HG02840 (cell line): ENCODE data around the gene GPR137.

Experiments
- ATAC-seq: cut with Tn5 transposase; IDR thresholded peaks from one replicate; pipeline ENCODE4 v1.9.1; 2021; ENCODE audit warnings: mild to moderate bottlenecking, moderate library complexity, moderate number of reproducible peaks; ENCODE audit not compliant: unreplicated experiment, low FRiP score

The GPR137 gene

GRCh38 chr11:64263021-64263946 is 22.4 kb upstream of the GPR137 start:
- ATAC-seq: no peak

- no peak for ATAC-seq
Measured at GRCh38 chr11:64263947-64264317, 21.7 kb upstream of the GPR137 start.

- ATAC-seq: no peak
Measured at GRCh38 chr11:64264371-64264852, 21.2 kb upstream of the GPR137 start.

- ATAC-seq: no peak
Measured at GRCh38 chr11:64265176-64266160, 20.2 kb upstream of the GPR137 start.

GRCh38 chr11:64266339-64266738 is 19.3 kb upstream of the GPR137 start:
- ATAC-seq: no peak

GRCh38 chr11:64267207-64267945 is 18.3 kb upstream of the GPR137 start:
- ATAC-seq: no peak

GRCh38 chr11:64268025-64268892 is 17.4 kb upstream of the GPR137 start:
- ATAC-seq: no peak

GRCh38 chr11:64268893-64269539 is 16.6 kb upstream of the GPR137 start:
- peak; percentile 11 for ATAC-seq

- ATAC-seq: peak; percentile 79
Measured at GRCh38 chr11:64269540-64270220, 16.0 kb upstream of the GPR137 start.

- no peak for ATAC-seq
Measured at GRCh38 chr11:64275031-64275800, 10.4 kb upstream of the GPR137 start.

GRCh38 chr11:64275841-64276240 is 9.8 kb upstream of the GPR137 start:
- no peak for ATAC-seq

- ATAC-seq: no peak
Measured at GRCh38 chr11:64276653-64277431, 8.8 kb upstream of the GPR137 start.

- no peak for ATAC-seq
Measured at GRCh38 chr11:64278576-64279190, 7.0 kb upstream of the GPR137 start.

- no peak for ATAC-seq
Measured at GRCh38 chr11:64281957-64282770, 3.5 kb upstream of the GPR137 start.

- no peak for ATAC-seq
Measured at GRCh38 chr11:64283092-64283491, 2.6 kb upstream of the GPR137 start.
